Measurements from ENCODE around the gene RFC5. TPM values are rescaled to one million over a fixed set of nuclear protein-coding genes. Genes with fewer than 3 reads are reported as not detected.

RFC5 gene
- total and polyA plus RNA-seq, 2 of the 8 experiments (the other 6 are each of a cell fraction or from before 2014, with no cell fraction given) = 34.4 to 40.6 TPM

- Histone ChIP-seq H3K27me3 (replicated peaks in 1 of 4; ENCODE audit: control insufficient read depth in 3 of 4, extremely low read depth in 1 of 4, insufficient read depth in 3 of 4, low read length in 3 of 4) (no peaks in the 10 kb centered on the region), H3K9me3 (ENCODE audit: insufficient read depth in 2 of 2, low read depth in 1 of 2, low read length in 1 of 2) (no peaks in the 10 kb centered on the region), H3K9ac (replicated peaks in 1 of 4; ENCODE audit: extremely low read depth in 1 of 4, low read depth in 3 of 4, low read length in 3 of 4) (peak overlapping the region; percentile 7 to 69 (median 59)), H2AK5ac (ENCODE audit: low read depth, low read length) (no peak overlapping the region), H3K4me2 (ENCODE audit: insufficient read depth in 1 of 2, low read depth in 2 of 2, low read length in 2 of 2) (peak overlapping the region; percentile 85 to 98), H3K56ac (replicated peaks; ENCODE audit: insufficient read length, low read depth, low read length) (peak overlapping the region; percentile 5), H3K18ac (ENCODE audit: extremely low read depth, low read length) (peak overlapping the region; percentile 55; the same call in 1 of the 2 replicates), H4K5ac (ENCODE audit: insufficient read length, low read depth, low read length) (peak overlapping the region; percentile 6), H4K91ac (replicated peaks; ENCODE audit: insufficient read length, low read length) (peak overlapping the region; percentile 67), H2BK15ac (ENCODE audit: low read length) (0 out of 2 replicates have a peak overlapping the region, but pooled peaks have one; percentile 72), H3K23ac (ENCODE audit: insufficient read length) (no peak overlapping the region), H3K36me3 (ENCODE audit: control insufficient read depth in 2 of 4, insufficient read depth in 4 of 4, low read length in 3 of 4) (peaks cover 0 to 7% (median 0%) of the 10 kb centered on the region in 4 experiments; a peak in 1 of 8 replicates), H3K4ac (replicated peaks; ENCODE audit: insufficient read length, low read depth, low read length) (no peak overlapping the region), H2BK120ac (replicated peaks; ENCODE audit: low read depth, low read length) (no peak overlapping the region), H2BK12ac (ENCODE audit: low read depth, low read length) (peak overlapping the region; percentile 39; the same call in 1 of the 2 replicates), H4K20me1 (replicated peaks in 1 of 2; ENCODE audit: control insufficient read depth in 1 of 2, insufficient read depth in 2 of 2, low read length in 2 of 2) (peaks cover 0 to 2% of the 10 kb centered on the region in 2 experiments), H3K4me3 (ENCODE audit: extremely low read depth in 1 of 4, insufficient read depth in 2 of 4, low read depth in 3 of 4, low read length in 4 of 4) (peak overlapping the region; percentile 69 to 90 (median 75)), H3K79me2 (ENCODE audit: control insufficient read depth in 1 of 2, insufficient read depth in 2 of 2, low read length in 2 of 2) (peaks cover 0 to 37% of the 10 kb centered on the region in 2 experiments; a peak in 2 of 4 replicates), H2AFZ (ENCODE audit: low read length) (no peak overlapping the region), H3K27ac (ENCODE audit: low read depth, low read length) (no peak overlapping the region), H3K23me2 (ENCODE audit: low read depth, low read length) (peaks cover 7% of the 10 kb centered on the region; the same call in 1 of the 2 replicates), H4K8ac (ENCODE audit: extremely low read depth, insufficient read depth, low read length) (no peak overlapping the region), H3K4me1 (replicated peaks in 1 of 4; ENCODE audit: control insufficient read depth in 3 of 4, insufficient read depth in 4 of 4, low read length in 3 of 4) (peaks cover 3 to 10% (median 7%) of the 10 kb centered on the region in 4 experiments; a peak in 6 of 7 replicates), H3K79me1 (ENCODE audit: low read depth, low read length) (peaks cover 8% of the 10 kb centered on the region), H2BK5ac (ENCODE audit: low read depth, low read length) (peak overlapping the region; percentile 66; the same call in 1 of the 2 replicates), H2BK20ac (ENCODE audit: low read length) (no peak overlapping the region), H3K14ac (ENCODE audit: insufficient read length) (no peak overlapping the region)
- no peak for FAIRE-seq
- TF ChIP-seq CEBPB (IDR thresholded peaks at IDR 0.05; ENCODE audit: low read depth, low read length) (no peak), TAF7 (optimal IDR thresholded peaks at IDR 0.05; ENCODE audit: borderline replicate concordance, low read depth, low read length) (no peak), SIN3A (conservative IDR thresholded peaks at IDR 0.05 in 1 of 2, IDR thresholded peaks at IDR 0.05 in 1 of 2; ENCODE audit: low read depth in 1 of 2, low read length in 2 of 2) (no peak), ASH2L (IDR thresholded peaks at IDR 0.05; ENCODE audit: low read length) (no peak), SP4 (IDR thresholded peaks at IDR 0.05; ENCODE audit: low read length) (no peak), HDAC6 (IDR thresholded peaks at IDR 0.05; ENCODE audit: low read depth, low read length) (no peak), BCL11A (IDR thresholded peaks at IDR 0.05; ENCODE audit: low read depth in 2 of 2, low read length in 2 of 2) (no peak)
- TF ChIP-seq, protein P1, sequence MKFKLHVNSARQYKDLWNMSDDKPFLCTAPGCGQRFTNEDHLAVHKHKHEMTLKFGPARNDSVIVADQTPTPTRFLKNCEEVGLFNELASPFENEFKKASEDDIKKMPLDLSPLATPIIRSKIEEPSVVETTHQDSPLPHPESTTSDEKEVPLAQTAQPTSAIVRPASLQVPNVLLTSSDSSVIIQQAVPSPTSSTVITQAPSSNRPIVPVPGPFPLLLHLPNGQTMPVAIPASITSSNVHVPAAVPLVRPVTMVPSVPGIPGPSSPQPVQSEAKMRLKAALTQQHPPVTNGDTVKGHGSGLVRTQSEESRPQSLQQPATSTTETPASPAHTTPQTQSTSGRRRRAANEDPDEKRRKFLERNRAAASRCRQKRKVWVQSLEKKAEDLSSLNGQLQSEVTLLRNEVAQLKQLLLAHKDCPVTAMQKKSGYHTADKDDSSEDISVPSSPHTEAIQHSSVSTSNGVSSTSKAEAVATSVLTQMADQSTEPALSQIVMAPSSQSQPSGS (IDR thresholded peaks at IDR 0.05; ENCODE audit: low read length) = no peak
- POLR2A ChIA-PET (ENCODE audit: partially characterized antibody) = interaction anchor here (0.6 to 12.8 kb wide), 14 partner anchors 9 to 184 kb away, joined by 3 to 106 read pairs (median 5); partner anchors contain the start of genes PEBP1, RFC5 and VSIG10
- CTCF ChIA-PET (ENCODE audit: partially characterized antibody) = no interaction called here
- DNase-seq (ENCODE audit: low read depth in 1 of 2, low spot score in 2 of 2) = peak in 1 of 2 experiments; percentile 51
- WGBS, 2 experiments (ENCODE audit: extremely low coverage in 1 of 2, insufficient coverage in 1 of 2, insufficient read length in 1 of 2, insufficient replicate concordance in 2 of 2, low coverage in 1 of 2, low lambda C conversion rate in 2 of 2, missing lambda C conversion rate in 1 of 2) = 11% methylated on average over 9 of the region's 46 CpGs; no CpG with 5 or more reads in 1 of the 2 experiments
Observed at GRCh38 chr12:118060301-118061010, 44.0 kb downstream of the RFC5 start.
